MCF 10A (cell line): ENCODE measurements around the gene CHST9. TPM values are rescaled to one million over a fixed set of nuclear protein-coding genes. Genes with fewer than 3 reads are reported as not detected.

Source experiments
- BruUV-seq: library from RNA; stranded (reverse); fragments of 400-500 nt; replicated peaks from 2 replicates; lab custom pipeline; 2021; lab: Mats Ljungman, UMichigan
- CTCF ChIA-PET: fragments of 300-600 bp; sonication (Branson Sonifier 250); formaldehyde crosslinking; extraction: SDS; loops from one replicate; lab custom pipeline; 2021; ENCODE audit warnings: antibody characterized with exemption, inconsistent platforms; lab: Yijun Ruan, JAX
- POLR2A ChIA-PET: fragments of 300-600, 350-650 bp; sonication (Branson Sonifier 250); formaldehyde crosslinking; extraction: SDS; loops from one replicate; lab custom pipeline; 2020; ENCODE audit warnings: antibody characterized with exemption, inconsistent platforms; lab: Yijun Ruan, JAX
- DNase-seq: peaks from one replicate; pipeline ENCODE4 v3.0.0-alpha.2; 2018; ENCODE audit not compliant: unreplicated experiment
- H3K27ac Mint-ChIP-seq: one replicate; pipeline ENCODE4 v1.8.0; 2022; ENCODE audit warnings: mild to moderate bottlenecking, low read depth, mixed read lengths; ENCODE audit not compliant: unreplicated experiment
- H3K27me3 Mint-ChIP-seq: one replicate; pipeline ENCODE4 v1.8.0; 2022; ENCODE audit warnings: mixed read lengths; ENCODE audit not compliant: insufficient read depth, unreplicated experiment
- H3K36me3 Mint-ChIP-seq: one replicate; pipeline ENCODE4 v1.8.0; 2022; ENCODE audit warnings: mild to moderate bottlenecking, moderate library complexity, mixed read lengths; ENCODE audit not compliant: insufficient read depth, unreplicated experiment
- H3K4me1 Mint-ChIP-seq: one replicate; pipeline ENCODE4 v1.8.0; 2022; ENCODE audit warnings: mixed read lengths; ENCODE audit not compliant: insufficient read depth, unreplicated experiment
- H3K4me3 Mint-ChIP-seq: one replicate; pipeline ENCODE4 v1.8.0; 2022; ENCODE audit warnings: mild to moderate bottlenecking, moderate library complexity, mixed read lengths; ENCODE audit not compliant: unreplicated experiment
- H3K9me3 Mint-ChIP-seq: one replicate; pipeline ENCODE4 v1.8.0; 2022; ENCODE audit warnings: mixed read lengths; ENCODE audit not compliant: unreplicated experiment
- CTCF ChIP-seq: fragments of 200-600 bp; IDR thresholded peaks from one replicate; pipeline ENCODE4 v1.8.0; 2022; ENCODE audit warnings: antibody characterized with exemption, mild to moderate bottlenecking; ENCODE audit not compliant: unreplicated experiment
- intact Hi-C: fragments of 100-400 bp; cut with micrococcal nuclease; formaldehyde crosslinking; loops from 2 replicates; pipeline ENCODE4 v1.14.1; 2022
- total RNA-seq: library from RNA; stranded (reverse); gene quantifications from 2 replicates; pipeline ENCODE4 v1.2.3, GENCODE V29; 2022

The CHST9 gene
- total RNA-seq, 1 experiment from 2014 or later = not detected

- H3K9me3 Mint-ChIP-seq = no peaks in the 10 kb centered on the region
- ChIA-PET POLR2A (interaction anchor here (1.2 kb wide), 1 partner anchor 25 kb away, joined by 3 read pairs; no protein-coding TSS in a partner anchor), CTCF (interaction anchor here (0.6 to 0.7 kb wide), 3 partner anchors 35 to 459 kb away, joined by 3 to 4 read pairs (median 3); no protein-coding TSS in a partner anchor)
- TF ChIP-seq CTCF = no peak
- no peaks in the 10 kb centered on the region for H3K36me3 Mint-ChIP-seq
- H3K4me1 Mint-ChIP-seq = peaks cover 25% of the 10 kb centered on the region
- no TSS peak for BruUV-seq
- H3K4me3 Mint-ChIP-seq = no peak overlapping the region
- H3K27ac Mint-ChIP-seq = no peak overlapping the region
- intact Hi-C loops = no loop called here
- no peaks in the 10 kb centered on the region for H3K27me3 Mint-ChIP-seq
- DNase-seq = no peak
Measured at GRCh38 chr18:27138079-27138478, 47.0 kb downstream of the CHST9 start.

- POLR2A ChIA-PET = no interaction called here
- H3K4me3 Mint-ChIP-seq = no peak overlapping the region
Measured at GRCh38 chr18:27136208-27136535, 48.9 kb downstream of the CHST9 start.

GRCh38 chr18:27135504-27136207 is 49.5 kb downstream of the CHST9 start:
- CTCF ChIA-PET = no interaction called here
- Mint-ChIP-seq H3K4me1 (peaks cover 25% of the 10 kb centered on the region), H3K4me3 (no peak overlapping the region), H3K9me3 (no peaks in the 10 kb centered on the region), H3K27ac (peak overlapping the region; percentile 73), H3K36me3 (no peaks in the 10 kb centered on the region), H3K27me3 (no peaks in the 10 kb centered on the region)
- DNase-seq = no peak
- POLR2A ChIA-PET = no interaction called here
- no TSS peak for BruUV-seq
- intact Hi-C loops = no loop called here
- TF ChIP-seq CTCF = no peak

More at GRCh38 chr18:27136208-27136535, 48.9 kb downstream of the CHST9 start:
- intact Hi-C loops = no loop called here
- peaks cover 25% of the 10 kb centered on the region for H3K4me1 Mint-ChIP-seq
- no peaks in the 10 kb centered on the region for H3K27me3 Mint-ChIP-seq
- no peaks in the 10 kb centered on the region for H3K9me3 Mint-ChIP-seq
- no peak for TF ChIP-seq CTCF
- H3K36me3 Mint-ChIP-seq = no peaks in the 10 kb centered on the region
- CTCF ChIA-PET = no interaction called here
- DNase-seq = peak; percentile 78
- H3K27ac Mint-ChIP-seq = no peak overlapping the region
- no TSS peak for BruUV-seq

- Mint-ChIP-seq H3K4me1 (no peaks in the 10 kb centered on the region), H3K36me3 (no peaks in the 10 kb centered on the region), H3K4me3 (no peak overlapping the region), H3K9me3 (no peaks in the 10 kb centered on the region), H3K27me3 (no peaks in the 10 kb centered on the region), H3K27ac (no peak overlapping the region)
- no TSS peak for BruUV-seq
- intact Hi-C loops = no loop called here
- ChIA-PET POLR2A (no interaction called here), CTCF (no interaction called here)
- DNase-seq = no peak
- TF ChIP-seq CTCF = no peak
Measured at GRCh38 chr18:27130065-27130630, 55.0 kb downstream of the CHST9 start.
